ENCODE data around the gene C3orf62.
"Not testable (repeated sequence)": the region's sequence is repeated elsewhere in the genome, so short reads cannot be mapped to it uniquely, and the experiment has no call there.

Gene C3orf62

GRCh38 chr3:49255112-49255511, 21.9 kb downstream of the C3orf62 start:
- Histone ChIP-seq H3K4me2 (ENCODE audit: low read length) (no peak overlapping the region), H3K36me3 (ENCODE audit: control insufficient read depth, insufficient read depth, low read length) (no peaks in the 10 kb centered on the region), H2AFZ (no peak overlapping the region), H3K79me2 (no peaks in the 10 kb centered on the region), H3K9ac (no peak overlapping the region), H3K27ac (no peak overlapping the region), H3K27me3 (ENCODE audit: control insufficient read depth, insufficient read depth, low read length) (no peaks in the 10 kb centered on the region), H3K9me3 (ENCODE audit: control insufficient read depth, low read length) (no peaks in the 10 kb centered on the region), H3K4me1 (no peaks in the 10 kb centered on the region), H3K4me3 (ENCODE audit: low read depth, low read length) (no peak overlapping the region)
- TF ChIP-seq CTCF (IDR thresholded peaks at IDR 0.05): no peak

- H3K9ac ChIP-seq: no peak overlapping the region
- H2AFZ ChIP-seq: no peak overlapping the region
- no peak overlapping the region for H3K4me3 ChIP-seq (ENCODE audit: low read depth, low read length)
- no peaks in the 10 kb centered on the region for H3K9me3 ChIP-seq (ENCODE audit: control insufficient read depth, low read length)
- H3K4me1 ChIP-seq: no peaks in the 10 kb centered on the region
- no peaks in the 10 kb centered on the region for H3K36me3 ChIP-seq (ENCODE audit: control insufficient read depth, insufficient read depth, low read length)
- no peaks in the 10 kb centered on the region for H3K27me3 ChIP-seq (ENCODE audit: control insufficient read depth, insufficient read depth, low read length)
- no peak overlapping the region for H3K27ac ChIP-seq
- no peak overlapping the region for H3K4me2 ChIP-seq (ENCODE audit: low read length)
- H3K79me2 ChIP-seq: no peaks in the 10 kb centered on the region
- no peak for TF ChIP-seq CTCF (IDR thresholded peaks at IDR 0.05)
These were observed 23.5 kb downstream of the C3orf62 start for GRCh38 chr3:49253512-49253911.

GRCh38 chr3:49248840-49249227, 28.2 kb downstream of the C3orf62 start:
- Histone ChIP-seq H3K9ac (no peak overlapping the region), H3K4me3 (ENCODE audit: low read depth, low read length) (no peak overlapping the region), H3K79me2 (no peaks in the 10 kb centered on the region), H3K27me3 (ENCODE audit: control insufficient read depth, insufficient read depth, low read length) (no peaks in the 10 kb centered on the region), H3K4me1 (no peaks in the 10 kb centered on the region), H3K9me3 (ENCODE audit: control insufficient read depth, low read length) (no peaks in the 10 kb centered on the region), H3K27ac (peak overlapping the region; percentile 2), H2AFZ (no peak overlapping the region), H3K36me3 (ENCODE audit: control insufficient read depth, insufficient read depth, low read length) (no peaks in the 10 kb centered on the region), H3K4me2 (ENCODE audit: low read length) (no peak overlapping the region)
- TF ChIP-seq CTCF (IDR thresholded peaks at IDR 0.05): no peak

GRCh38 chr3:49244581-49245205, 32.3 kb downstream of the C3orf62 start:
- no peak overlapping the region for H3K27ac ChIP-seq
- no peaks in the 10 kb centered on the region for H3K36me3 ChIP-seq (ENCODE audit: control insufficient read depth, insufficient read depth, low read length)
- no peak for TF ChIP-seq CTCF (IDR thresholded peaks at IDR 0.05)
- peak overlapping the region; percentile 33 for H2AFZ ChIP-seq
- H3K4me2 ChIP-seq (ENCODE audit: low read length): no peak overlapping the region
- H3K4me3 ChIP-seq (ENCODE audit: low read depth, low read length): no peak overlapping the region
- no peaks in the 10 kb centered on the region for H3K4me1 ChIP-seq
- no peak overlapping the region for H3K9ac ChIP-seq
- no peaks in the 10 kb centered on the region for H3K79me2 ChIP-seq
- no peaks in the 10 kb centered on the region for H3K27me3 ChIP-seq (ENCODE audit: control insufficient read depth, insufficient read depth, low read length)
- no peaks in the 10 kb centered on the region for H3K9me3 ChIP-seq (ENCODE audit: control insufficient read depth, low read length)

GRCh38 chr3:49240091-49240490, 36.9 kb downstream of the C3orf62 start:
- not testable (repeated sequence) for H3K9ac ChIP-seq; H3K9me3 ChIP-seq (ENCODE audit: control insufficient read depth, low read length); H2AFZ ChIP-seq; H3K4me3 ChIP-seq (ENCODE audit: low read depth, low read length); H3K36me3 ChIP-seq (ENCODE audit: control insufficient read depth, insufficient read depth, low read length); H3K27me3 ChIP-seq (ENCODE audit: control insufficient read depth, insufficient read depth, low read length); H3K27ac ChIP-seq; H3K4me1 ChIP-seq; H3K4me2 ChIP-seq (ENCODE audit: low read length); H3K79me2 ChIP-seq
